Peyer's patch (tissue), 4 donors: Measurements from ENCODE around the gene PEX26. TPM values are rescaled to one million over a fixed set of nuclear protein-coding genes. Genes with fewer than 3 reads are reported as not detected.

ENCODE experiments used
- DNase-seq, 3 donors: peaks; one replicate each; pipeline ENCODE4 v3.0.0-alpha.2; 2017 to 2019
- H3K27ac ChIP-seq, 4 donors: fragments of 200-600 bp; sonication (generic); one replicate each; pipeline ENCODE4 v1.5.1; 2016 to 2019
- H3K27me3 ChIP-seq, 2 donors: fragments of 200-600 bp; sonication (generic); one replicate each; pipeline ENCODE4 v1.5.1; 2019
- H3K36me3 ChIP-seq, 3 donors: fragments of 200-600 bp; sonication (generic); one replicate each; pipeline ENCODE4 v1.5.1; 2016 to 2019
- H3K4me1 ChIP-seq, 4 donors: fragments of 200-600 bp; sonication (generic); one replicate each; pipeline ENCODE4 v1.5.1; 2016 to 2019
- H3K4me3 ChIP-seq, 4 donors: fragments of 200-600 bp; sonication (generic); 1 replicate in 3 of 4; 2 replicates in 1 of 4; pipeline ENCODE4 v1.5.1; 2016 to 2019; ENCODE audit warnings: mild to moderate bottlenecking in 1 of 4
- H3K9me3 ChIP-seq, 4 donors: fragments of 200-600 bp; sonication (generic); one replicate each; pipeline ENCODE4 v1.5.1; 2016 to 2019; ENCODE audit warnings: mild to moderate bottlenecking in 1 of 4
- CTCF ChIP-seq, 6 experiments: fragments of 450-650 bp in 4 of 6; fragments of 200-600 bp in 2 of 6; sonication (generic) in 1 of 6; IDR thresholded peaks; one replicate each; pipeline ENCODE4 v1.5.1; 2017 to 2019; ENCODE audit warnings: antibody characterized with exemption in 6 of 6, mild to moderate bottlenecking in 3 of 6, moderate library complexity in 1 of 6
- POLR2A ChIP-seq, 2 donors: fragments of 450-650 bp; IDR thresholded peaks; one replicate each; pipeline ENCODE4 v1.5.1; 2017; ENCODE audit warnings: antibody characterized with exemption in 2 of 2, mild to moderate bottlenecking in 2 of 2, moderate library complexity in 2 of 2
- small RNA-seq, 2 donors: library from RNA; depleted of rRNA; stranded (forward); fragments of <200 nt; gene quantifications; one replicate each; pipeline ENCODE3, GENCODE V24; 2016
- total RNA-seq, 4 donors: library from RNA; depleted of rRNA; stranded (reverse); fragments of >200 nt; gene quantifications; one replicate each; pipeline ENCODE4 v1.1.0, GENCODE V29; 2016

The PEX26 gene
- total RNA-seq, 4 donors from 2014 or later = 53.6 to 120 (median 102) TPM

- no peaks in the 10 kb centered on the region for H3K27me3 ChIP-seq
- DNase-seq = no peak
- no peaks in the 10 kb centered on the region for H3K36me3 ChIP-seq
- H3K4me1 ChIP-seq = peaks cover 0 to 7% (median 0%) of the 10 kb centered on the region in 4 donors
- no peak overlapping the region for H3K4me3 ChIP-seq
- H3K27ac ChIP-seq = no peak overlapping the region
- no peaks in the 10 kb centered on the region for H3K9me3 ChIP-seq
- TF ChIP-seq CTCF (IDR thresholded peaks at IDR 0.05) (no peak), POLR2A (IDR thresholded peaks at IDR 0.05) (no peak)
These were observed 68.6 kb downstream of the PEX26 start for GRCh38 chr22:18146389-18146753.

DNA sequence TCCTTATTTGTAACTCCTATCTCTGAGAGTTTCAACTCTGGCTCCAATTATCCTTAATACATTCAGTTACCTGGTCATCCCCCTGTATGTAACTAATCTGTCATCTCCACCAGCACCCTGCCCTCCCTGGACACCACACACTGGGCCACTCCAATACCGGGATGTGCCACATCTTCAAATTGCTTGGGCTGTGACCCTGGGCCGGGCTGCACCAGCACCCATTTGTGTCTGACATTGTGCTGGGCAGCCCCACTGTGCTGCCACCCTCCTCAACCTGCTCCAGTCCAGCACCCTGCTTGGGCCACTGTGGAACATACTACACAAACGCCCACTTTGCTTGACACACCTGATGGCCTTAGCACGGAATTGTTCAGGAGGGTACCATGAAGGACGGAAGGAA, 70.0 kb downstream of the PEX26 start:
- Histone ChIP-seq H3K36me3 (no peaks in the 10 kb centered on the region), H3K9me3 (no peaks in the 10 kb centered on the region), H3K4me3 (no peak overlapping the region), H3K4me1 (peaks cover 0 to 7% (median 0%) of the 10 kb centered on the region in 4 donors), H3K27me3 (no peaks in the 10 kb centered on the region), H3K27ac (no peak overlapping the region)
- DNase-seq = no peak
- TF ChIP-seq CTCF (IDR thresholded peaks at IDR 0.05) = no peak
- TF ChIP-seq POLR2A (IDR thresholded peaks at IDR 0.05) = no peak

- Histone ChIP-seq H3K27ac (no peak overlapping the region), H3K4me3 (no peak overlapping the region), H3K27me3 (no peaks in the 10 kb centered on the region), H3K4me1 (peaks cover 0 to 7% (median 0%) of the 10 kb centered on the region in 4 donors), H3K9me3 (no peaks in the 10 kb centered on the region), H3K36me3 (no peaks in the 10 kb centered on the region)
- TF ChIP-seq CTCF (IDR thresholded peaks at IDR 0.05) = no peak
- no peak for DNase-seq
These were observed 70.6 kb downstream of the PEX26 start for GRCh38 chr22:18148293-18148965.

DNA sequence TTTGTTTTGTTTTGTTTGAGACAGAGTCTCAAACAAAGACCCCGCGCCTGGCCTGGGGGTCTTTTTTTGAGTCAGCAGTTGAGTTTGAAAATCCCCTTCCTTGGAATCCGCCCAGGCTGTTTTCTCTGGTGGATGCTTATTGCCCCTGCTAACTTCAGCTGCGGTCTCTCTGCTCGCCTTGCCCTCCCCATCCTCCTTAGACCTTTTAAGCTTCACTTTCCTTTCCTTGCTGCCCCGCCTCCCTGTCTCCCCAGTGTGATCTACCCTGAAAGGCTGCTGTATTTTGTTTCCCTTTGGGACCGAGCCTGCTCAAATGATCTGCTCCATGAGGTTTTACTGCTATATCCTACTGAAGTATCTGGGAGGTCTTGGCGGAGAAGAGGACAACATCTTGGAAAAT, 74.7 kb downstream of the PEX26 start:
- TF ChIP-seq CTCF (IDR thresholded peaks at IDR 0.05) (no peak), POLR2A (IDR thresholded peaks at IDR 0.05) (no peak)
- Histone ChIP-seq H3K4me3 (no peak overlapping the region), H3K36me3 (no peaks in the 10 kb centered on the region), H3K9me3 (no peaks in the 10 kb centered on the region), H3K27me3 (no peaks in the 10 kb centered on the region), H3K27ac (no peak overlapping the region), H3K4me1 (peaks cover 0 to 13% (median 0%) of the 10 kb centered on the region in 4 donors)
- DNase-seq = peak in 1 of 3 donors; percentile 32

DNA sequence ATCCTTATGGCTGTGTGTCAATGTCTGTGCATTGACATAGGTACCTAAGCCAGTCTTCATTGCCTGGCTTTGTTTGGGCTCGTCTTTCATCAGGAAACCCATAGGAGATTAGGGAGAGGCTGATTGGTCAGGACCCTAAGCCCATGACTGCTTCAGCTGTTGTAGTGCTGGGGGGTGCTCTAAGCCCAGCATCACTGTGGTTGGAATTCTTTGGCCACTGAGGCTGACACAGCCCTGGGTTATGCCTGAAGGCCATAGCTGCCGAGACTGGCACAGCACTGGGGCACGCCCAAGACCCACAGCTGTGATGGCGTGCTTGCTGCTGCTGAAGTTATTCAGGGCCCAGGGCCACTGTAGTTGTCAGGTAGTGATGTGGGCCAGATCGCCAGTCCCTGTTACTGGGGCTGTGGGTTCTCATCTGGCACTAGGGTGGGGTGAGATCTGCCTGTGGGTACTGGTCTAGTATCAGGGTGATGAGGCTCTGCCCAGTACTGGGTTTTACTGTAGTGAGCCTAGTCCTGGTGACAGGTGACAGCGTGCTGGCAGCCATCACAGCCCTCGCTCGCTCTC, 77.1 kb downstream of the PEX26 start:
- no peak for DNase-seq
- Histone ChIP-seq H3K4me1 (peaks cover 0 to 13% (median 0%) of the 10 kb centered on the region in 4 donors), H3K9me3 (no peaks in the 10 kb centered on the region), H3K27ac (no peak overlapping the region), H3K4me3 (no peak overlapping the region), H3K36me3 (no peaks in the 10 kb centered on the region), H3K27me3 (no peaks in the 10 kb centered on the region)
- TF ChIP-seq CTCF (IDR thresholded peaks at IDR 0.05) (no peak), POLR2A (IDR thresholded peaks at IDR 0.05) (no peak)

Small RNA genes within 50 kb of the gene (small RNA-seq; reads per million reads assigned to genes)
- 0 reads per million in 2 donors for gene AC016027.5

Other genes with a start within 250 kb of the PEX26 start
- 10 to 100 TPM; 68.5 to 99.1 (median 88.7) TPM for gene MICAL3, start 53.4 kb upstream of the PEX26 start, total RNA-seq
- gene TUBA8, start 32.8 kb downstream of the PEX26 start, total RNA-seq = 1 to 10 TPM in 2 of 4 donors, not detected in 2; 4.3 to 6.6 TPM
- 1 to 10 TPM; 3.3 to 9.1 (median 4.5) TPM for gene USP18, start 72.2 kb downstream of the PEX26 start, total RNA-seq